Small intestine (tissue), 7 donors: ENCODE measurements around the gene CAMTA1. TPM values are rescaled to one million over a fixed set of nuclear protein-coding genes. Genes with fewer than 3 reads are reported as not detected.

Experiments
- DNase-seq, 2 donors: peaks; one replicate each; pipeline versions ENCODE4 v3.0.0 to v3.0.0-alpha.2; 2013
- FAIRE-seq: peaks from 2 replicates; lab custom pipeline; 2012; peaks lifted over from hg19 to GRCh38; lab: Jason Lieb, UNC
- H3K27ac ChIP-seq, 3 donors: one replicate each; pipeline ENCODE4 v1.5.1; 2013; ENCODE audit warnings: low read length in 2 of 3, mild to moderate bottlenecking in 2 of 3, control low read depth in 1 of 3, inconsistent platforms in 1 of 3, low read depth in 1 of 3, moderate library complexity in 1 of 3
- H3K27me3 ChIP-seq, 3 donors: one replicate each; pipeline ENCODE4 v1.6.1; 2013; ENCODE audit warnings: low read length in 3 of 3, inconsistent platforms in 1 of 3; ENCODE audit not compliant: control insufficient read depth in 3 of 3, insufficient read depth in 3 of 3
- H3K36me3 ChIP-seq, 3 donors: one replicate each; pipeline ENCODE4 v1.6.1; 2013; ENCODE audit warnings: low read length in 3 of 3, inconsistent platforms in 1 of 3, low read depth in 1 of 3, mild to moderate bottlenecking in 1 of 3, moderate library complexity in 1 of 3; ENCODE audit not compliant: control insufficient read depth in 3 of 3, insufficient read depth in 2 of 3
- H3K4me1 ChIP-seq, 3 donors: one replicate each; pipeline ENCODE4 v1.6.1; 2013; ENCODE audit warnings: low read length in 2 of 3, inconsistent platforms in 1 of 3, low read depth in 1 of 3, mild to moderate bottlenecking in 1 of 3, moderate library complexity in 1 of 3; ENCODE audit not compliant: control insufficient read depth in 3 of 3, insufficient read depth in 2 of 3
- H3K4me3 ChIP-seq, 3 donors: one replicate each; pipeline ENCODE4 v1.5.1; 2013; ENCODE audit warnings: low read length in 3 of 3, control low read depth in 1 of 3, inconsistent platforms in 1 of 3, low read depth in 1 of 3, mild to moderate bottlenecking in 1 of 3, moderate library complexity in 1 of 3
- H3K9me3 ChIP-seq, 2 donors: one replicate each; pipeline ENCODE4 v1.6.1; 2013; ENCODE audit warnings: low read depth in 1 of 2, low read length in 1 of 2; ENCODE audit not compliant: control insufficient read depth in 2 of 2, insufficient read depth in 1 of 2
- WGBS, 3 donors: extraction: QIAGEN DNeasy Blood & Tissue Kit; methylation state at CpG; one replicate each; pipeline ENCODE4 v1.1.7; 2013; 5-methylcytosine and 5-hydroxymethylcytosine counted together
- polyA plus RNA-seq, 4 donors: library from polyadenylated mRNA; stranded (reverse) in 3 of 4; unstranded in 1 of 4; fragments of 200-250 nt in 3 of 4; fragments of 120-200 nt in 1 of 4; gene quantifications; one replicate each; pipeline versions ENCODE4 v1.2.1 to v1.2.3, GENCODE V29; 2013
- donor health status: healthy with polysubstance abuse.
- donor health status: control.
- donor health status: control.
- donor health status: Bipolar disorder and iron deficiency.
- donor health status: healthy.

CAMTA1 gene
- polyA plus RNA-seq, 4 donors, result 57.6 to 177 (median 147) TPM

- DNase-seq, result peak; percentile 9 to 52
- WGBS, 3 donors, result 27 to 42% (median 33%) methylated on average over 8 of the region's 8 CpGs
- peak overlapping the region in 2 of 3 donors; percentile 38 to 77 for H3K27ac ChIP-seq
- H3K4me1 ChIP-seq, result peaks cover 0 to 4% (median 0%) of the 10 kb centered on the region in 3 donors
- H3K36me3 ChIP-seq, result no peaks in the 10 kb centered on the region
- no peak overlapping the region for H3K4me3 ChIP-seq
- peaks cover 0 to 15% of the 10 kb centered on the region in 2 donors for H3K9me3 ChIP-seq
- H3K27me3 ChIP-seq, result peaks cover 0 to 5% (median 0%) of the 10 kb centered on the region in 3 donors
- FAIRE-seq, result no peak
Measured at GRCh38 chr1:7299329-7299799, 514.1 kb downstream of the CAMTA1 start.

DNA sequence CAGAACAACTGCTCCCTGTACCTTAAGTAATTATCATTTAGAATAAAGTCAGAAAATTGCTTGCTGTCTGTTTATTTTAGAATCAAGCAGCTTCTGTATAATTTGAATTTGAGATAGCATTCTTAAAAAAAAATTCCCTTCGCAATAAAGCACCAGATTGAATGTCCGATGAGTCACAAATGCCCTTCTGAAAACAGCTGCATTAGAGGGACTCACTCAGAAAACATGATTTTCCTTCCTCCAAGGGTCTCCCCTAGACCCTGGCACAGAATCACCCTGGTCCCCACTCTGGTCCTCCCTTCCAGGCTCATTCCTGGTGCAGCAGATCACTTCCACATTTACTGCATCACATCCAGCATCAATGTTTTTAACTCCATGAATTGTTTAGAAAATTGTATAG, 514.7 kb downstream of the CAMTA1 start:
- Histone ChIP-seq H3K27me3 (peaks cover 0 to 5% (median 0%) of the 10 kb centered on the region in 3 donors), H3K27ac (peak overlapping the region in 2 of 3 donors; percentile 38 to 77), H3K9me3 (peaks cover 0 to 15% of the 10 kb centered on the region in 2 donors), H3K4me3 (no peak overlapping the region), H3K4me1 (peaks cover 0 to 4% (median 0%) of the 10 kb centered on the region in 3 donors), H3K36me3 (no peaks in the 10 kb centered on the region)
- FAIRE-seq (no peak), DNase-seq (no peak)
- WGBS, 3 donors, result 71 to 82% (median 74%) methylated on average over 2 of the region's 2 CpGs

- peaks cover 0 to 5% (median 0%) of the 10 kb centered on the region in 3 donors for H3K27me3 ChIP-seq
- peak overlapping the region in 1 of 3 donors; percentile 17 for H3K4me3 ChIP-seq
- DNase-seq (peak; percentile 70 to 73), FAIRE-seq (no peak)
- 43 to 72% (median 51%) methylated on average over 10 of the region's 10 CpGs for WGBS, 3 donors
- no peaks in the 10 kb centered on the region for H3K36me3 ChIP-seq
- H3K4me1 ChIP-seq, result peaks cover 0 to 4% (median 0%) of the 10 kb centered on the region in 3 donors
- no peak overlapping the region for H3K27ac ChIP-seq
- H3K9me3 ChIP-seq, result peaks cover 0 to 10% of the 10 kb centered on the region in 2 donors
Measured at GRCh38 chr1:7300893-7301663, 515.8 kb downstream of the CAMTA1 start.

DNA sequence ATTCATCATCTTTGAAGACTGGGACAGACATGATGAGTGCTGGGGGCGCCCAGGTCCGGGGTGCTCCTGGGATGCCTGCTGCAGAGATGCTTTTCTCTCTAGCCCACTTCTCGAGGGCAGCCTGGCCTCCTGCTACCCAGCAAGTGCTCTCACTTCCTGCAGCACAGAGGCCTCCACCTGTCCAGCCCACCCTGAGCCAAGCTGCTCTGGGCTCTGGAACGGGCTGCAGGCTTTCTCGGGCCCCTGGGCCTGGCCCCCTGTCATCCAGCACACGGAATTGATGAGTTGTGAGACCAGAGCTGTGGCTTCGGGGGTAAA, 516.4 kb downstream of the CAMTA1 start:
- 74 to 86% (median 81%) methylated on average over 7 of the region's 7 CpGs for WGBS, 3 donors
- no peak for FAIRE-seq

DNA sequence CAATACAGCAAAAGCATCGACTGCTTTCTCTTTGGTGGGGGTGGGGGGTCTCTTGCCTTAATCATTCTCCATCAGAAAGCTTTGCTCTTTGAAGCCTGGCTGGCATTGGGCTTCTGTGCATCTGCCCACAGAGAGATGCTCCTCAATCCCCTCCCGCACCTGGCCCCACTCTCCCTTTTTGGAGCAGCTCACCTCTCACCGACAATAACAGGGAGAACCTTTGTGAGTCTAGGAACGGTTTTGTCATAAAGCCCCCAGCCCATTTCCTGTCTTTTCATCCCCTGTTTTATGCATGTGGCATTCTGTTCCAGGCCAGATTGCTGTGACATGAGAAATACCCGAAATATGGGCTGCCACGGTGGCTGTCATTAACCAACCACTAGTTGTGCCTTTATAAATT, 516.9 kb downstream of the CAMTA1 start:
- H3K27ac ChIP-seq, result no peak overlapping the region
- H3K4me1 ChIP-seq, result peaks cover 0 to 4% (median 0%) of the 10 kb centered on the region in 3 donors
- no peaks in the 10 kb centered on the region for H3K36me3 ChIP-seq
- WGBS, 3 donors, result 77 to 83% (median 81%) methylated on average over 6 of the region's 6 CpGs
- H3K27me3 ChIP-seq, result peaks cover 0 to 5% (median 0%) of the 10 kb centered on the region in 3 donors
- FAIRE-seq, result no peak
- H3K4me3 ChIP-seq, result no peak overlapping the region
- peaks cover 0 to 5% of the 10 kb centered on the region in 2 donors for H3K9me3 ChIP-seq
- DNase-seq, result no peak

More for the DNA sequence above, 516.4 kb downstream of the CAMTA1 start:
- no peak overlapping the region for H3K27ac ChIP-seq
- peaks cover 0 to 8% of the 10 kb centered on the region in 2 donors for H3K9me3 ChIP-seq
- no peaks in the 10 kb centered on the region for H3K36me3 ChIP-seq
- peaks cover 0 to 4% (median 0%) of the 10 kb centered on the region in 3 donors for H3K4me1 ChIP-seq
- H3K4me3 ChIP-seq, result no peak overlapping the region
- peaks cover 0 to 5% (median 0%) of the 10 kb centered on the region in 3 donors for H3K27me3 ChIP-seq
- no peak for DNase-seq

DNA sequence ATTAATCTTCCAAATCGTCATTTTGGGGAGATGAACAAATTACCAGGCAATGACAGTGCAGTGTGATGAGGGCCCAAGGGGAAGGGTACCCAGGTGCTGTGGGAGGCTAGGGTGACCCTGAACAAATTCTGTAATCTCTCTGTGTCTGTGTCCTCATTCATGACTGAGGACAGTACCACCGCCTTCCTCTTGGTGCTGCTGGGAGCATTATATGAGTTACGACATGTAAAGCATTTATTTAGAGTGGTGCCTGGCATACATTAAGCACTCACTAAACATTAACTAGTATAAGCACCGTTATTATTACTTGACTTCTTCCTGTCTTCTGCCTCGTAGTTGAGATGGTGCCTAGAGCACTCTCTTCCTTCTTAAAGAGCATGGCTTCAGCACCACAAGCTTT, 517.6 kb downstream of the CAMTA1 start:
- 49 to 61% (median 54%) methylated on average over 5 of the region's 5 CpGs for WGBS, 3 donors
- peaks cover 0 to 4% (median 0%) of the 10 kb centered on the region in 3 donors for H3K4me1 ChIP-seq
- FAIRE-seq, result no peak
- no peaks in the 10 kb centered on the region for H3K9me3 ChIP-seq
- H3K27me3 ChIP-seq, result peaks cover 0 to 5% (median 0%) of the 10 kb centered on the region in 3 donors
- H3K36me3 ChIP-seq, result no peaks in the 10 kb centered on the region
- no peak overlapping the region for H3K4me3 ChIP-seq
- no peak overlapping the region for H3K27ac ChIP-seq
- DNase-seq, result no peak

DNA sequence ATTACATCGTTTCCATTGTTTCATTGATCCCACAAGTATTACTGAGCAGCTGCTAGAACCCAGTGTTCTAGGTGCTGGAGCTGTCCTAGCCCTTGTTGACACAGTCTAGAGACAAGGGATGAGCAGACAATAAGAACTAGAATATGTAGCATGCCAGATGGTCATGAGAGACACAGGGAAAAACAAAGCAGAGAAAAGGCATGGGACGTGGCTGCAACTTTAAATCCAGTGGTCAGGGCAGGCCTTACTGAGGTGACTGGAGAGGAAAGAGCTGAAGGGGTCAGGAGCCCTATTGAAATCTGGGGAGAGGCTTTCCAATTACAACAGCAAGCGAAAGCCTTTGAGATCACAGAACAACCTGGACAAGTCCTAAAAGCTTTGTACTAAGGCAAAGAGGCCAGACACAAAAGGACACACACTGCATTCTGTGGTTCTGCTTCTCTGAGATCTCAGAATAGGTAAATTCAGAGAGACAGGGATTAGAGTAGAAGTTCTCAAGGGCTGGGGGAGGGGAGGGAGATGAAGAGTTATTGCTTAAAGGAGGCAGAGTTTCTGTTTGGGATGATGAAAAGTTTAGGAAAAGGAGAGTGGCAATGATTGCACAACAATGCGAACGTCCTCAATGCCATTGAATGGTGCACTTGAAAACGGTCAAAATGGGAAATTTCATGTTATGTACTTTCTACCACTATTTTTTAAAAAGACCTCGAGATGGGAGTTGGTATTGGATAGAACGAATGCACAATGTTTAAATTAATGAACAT, 518.5 kb downstream of the CAMTA1 start:
- H3K27ac ChIP-seq, result no peak overlapping the region
- WGBS, 3 donors, result 79 to 84% (median 84%) methylated on average over 8 of the region's 8 CpGs
- no peaks in the 10 kb centered on the region for H3K9me3 ChIP-seq
- FAIRE-seq (no peak), DNase-seq (no peak)
- H3K4me3 ChIP-seq, result no peak overlapping the region
- H3K27me3 ChIP-seq, result peaks cover 0 to 5% (median 0%) of the 10 kb centered on the region in 3 donors
- H3K4me1 ChIP-seq, result peaks cover 0 to 4% (median 0%) of the 10 kb centered on the region in 3 donors
- H3K36me3 ChIP-seq, result no peaks in the 10 kb centered on the region

- no peak overlapping the region for H3K27ac ChIP-seq
- no peaks in the 10 kb centered on the region for H3K27me3 ChIP-seq
- WGBS, 3 donors, result 68 to 85% (median 79%) methylated on average over 8 of the region's 8 CpGs
- FAIRE-seq (no peak), DNase-seq (no peak)
- H3K36me3 ChIP-seq, result no peaks in the 10 kb centered on the region
- no peaks in the 10 kb centered on the region for H3K9me3 ChIP-seq
- H3K4me3 ChIP-seq, result no peak overlapping the region
- H3K4me1 ChIP-seq, result no peaks in the 10 kb centered on the region
Measured at GRCh38 chr1:7313081-7313546, 527.9 kb downstream of the CAMTA1 start.
